ENCODE results near the gene GADD45GIP1. TPM values are rescaled to one million over a fixed set of nuclear protein-coding genes. Genes with fewer than 3 reads are reported as not detected.

The GADD45GIP1 gene
- 314 TPM for polyA plus RNA-seq (2012; ENCODE audit: insufficient read depth, insufficient read length, low read depth)

GRCh38 chr19:12956446-12957388 lies at the start of gene GADD45GIP1:
TSS of gene GADD45GIP1 (minus strand) at chr19:12957223. CDS start at chr19:12957212, 11 bp downstream.
- no peaks in the 10 kb centered on the region for H3K27me3 ChIP-seq
- H3K36me3 ChIP-seq, result peaks cover 36% of the 10 kb centered on the region
- no peaks in the 10 kb centered on the region for H3K9me3 ChIP-seq

GRCh38 chr19:13005861-13006370 lies 48.9 kb upstream of the GADD45GIP1 start:
- no peaks in the 10 kb centered on the region for H3K9me3 ChIP-seq
- H3K4me1 ChIP-seq, result no peaks in the 10 kb centered on the region
- H3K4me3 ChIP-seq (ENCODE audit: low read depth, low read length), result no peak overlapping the region
- H3K36me3 ChIP-seq, result no peaks in the 10 kb centered on the region
- H3K27me3 ChIP-seq, result no peaks in the 10 kb centered on the region
- no peak for DNase-seq
- no peak for TF ChIP-seq CTCF (IDR thresholded peaks at IDR 0.05; ENCODE audit: low read depth, low read length)

More at GRCh38 chr19:12956446-12957388, at the start of gene GADD45GIP1:
- peak; percentile 90 for DNase-seq
- peaks cover 32% of the 10 kb centered on the region for H3K4me1 ChIP-seq
- H3K4me3 ChIP-seq (ENCODE audit: low read depth, low read length), result peak within 1 kb of the TSS; percentile 94
- no peak for TF ChIP-seq CTCF (IDR thresholded peaks at IDR 0.05; ENCODE audit: low read depth, low read length)

GRCh38 chr19:13005253-13005652 lies 48.2 kb upstream of the GADD45GIP1 start:
- no peak for DNase-seq
- Histone ChIP-seq H3K9me3 (no peaks in the 10 kb centered on the region), H3K27me3 (no peaks in the 10 kb centered on the region), H3K4me1 (no peaks in the 10 kb centered on the region), H3K4me3 (ENCODE audit: low read depth, low read length) (no peak overlapping the region), H3K36me3 (no peaks in the 10 kb centered on the region)
- no peak for TF ChIP-seq CTCF (IDR thresholded peaks at IDR 0.05; ENCODE audit: low read depth, low read length)

GRCh38 chr19:13004273-13004672 lies 47.2 kb upstream of the GADD45GIP1 start:
- Histone ChIP-seq H3K4me1 (no peaks in the 10 kb centered on the region), H3K9me3 (no peaks in the 10 kb centered on the region), H3K4me3 (ENCODE audit: low read depth, low read length) (no peak overlapping the region), H3K36me3 (no peaks in the 10 kb centered on the region), H3K27me3 (no peaks in the 10 kb centered on the region)
- no peak for TF ChIP-seq CTCF (IDR thresholded peaks at IDR 0.05; ENCODE audit: low read depth, low read length)
- no peak for DNase-seq

GRCh38 chr19:13003081-13003480 lies 46.1 kb upstream of the GADD45GIP1 start:
- no peaks in the 10 kb centered on the region for H3K36me3 ChIP-seq
- H3K4me1 ChIP-seq, result no peaks in the 10 kb centered on the region
- DNase-seq, result no peak
- no peak overlapping the region for H3K4me3 ChIP-seq (ENCODE audit: low read depth, low read length)
- no peak for TF ChIP-seq CTCF (IDR thresholded peaks at IDR 0.05; ENCODE audit: low read depth, low read length)
- no peaks in the 10 kb centered on the region for H3K27me3 ChIP-seq
- H3K9me3 ChIP-seq, result no peaks in the 10 kb centered on the region

All from BE2C (cell line).